ENCODE data around the gene MEGF10. TPM values are rescaled to one million over a fixed set of nuclear protein-coding genes. Genes with fewer than 3 reads are reported as not detected.

The MEGF10 gene
- total RNA-seq, 4 donors from 2014 or later = 1.1 to 3.4 (median 2.9) TPM

- Histone ChIP-seq H3K9me3 (no peaks in the 10 kb centered on the region), H3K4me3 (no peak overlapping the region), H3K27me3 (no peaks in the 10 kb centered on the region), H3K36me3 (no peaks in the 10 kb centered on the region), H3K4me1 (no peaks in the 10 kb centered on the region), H3K27ac (no peak overlapping the region)
- DNase-seq (ENCODE audit: low spot score in 2 of 2) = no peak
- 91% methylated on average over 2 of the region's 2 CpGs for WGBS
- TF ChIP-seq CTCF (IDR thresholded peaks at IDR 0.05) = no peak
- TF ChIP-seq POLR2AphosphoS5 (IDR thresholded peaks at IDR 0.05) = no peak
- TF ChIP-seq POLR2A (IDR thresholded peaks at IDR 0.05) = no peak
- TF ChIP-seq EP300 (IDR thresholded peaks at IDR 0.05) = no peak
These were observed 68.9 kb downstream of the MEGF10 start for GRCh38 chr5:127359502-127359901.

GRCh38 chr5:127363403-127363802, 72.8 kb downstream of the MEGF10 start:
- Histone ChIP-seq H3K9me3 (no peaks in the 10 kb centered on the region), H3K4me1 (peaks cover 8% of the 10 kb centered on the region), H3K36me3 (no peaks in the 10 kb centered on the region), H3K27ac (no peak overlapping the region), H3K27me3 (no peaks in the 10 kb centered on the region), H3K4me3 (no peak overlapping the region)
- no peak for DNase-seq (ENCODE audit: low spot score in 2 of 2)
- WGBS = 86% methylated on average over 4 of the region's 4 CpGs
- TF ChIP-seq EP300 (IDR thresholded peaks at IDR 0.05) (no peak), POLR2AphosphoS5 (IDR thresholded peaks at IDR 0.05) (no peak), CTCF (IDR thresholded peaks at IDR 0.05) (no peak), POLR2A (IDR thresholded peaks at IDR 0.05) (no peak)

- Histone ChIP-seq H3K36me3 (no peaks in the 10 kb centered on the region), H3K4me1 (peaks cover 8% of the 10 kb centered on the region), H3K27me3 (no peaks in the 10 kb centered on the region), H3K4me3 (no peak overlapping the region), H3K9me3 (no peaks in the 10 kb centered on the region), H3K27ac (no peak overlapping the region)
- 87% methylated on average over 1 of the region's 1 CpG for WGBS
- TF ChIP-seq EP300 (IDR thresholded peaks at IDR 0.05) (no peak), POLR2A (IDR thresholded peaks at IDR 0.05) (no peak), CTCF (IDR thresholded peaks at IDR 0.05) (no peak), POLR2AphosphoS5 (IDR thresholded peaks at IDR 0.05) (no peak)
- no peak for DNase-seq (ENCODE audit: low spot score in 2 of 2)
These were observed 76.4 kb downstream of the MEGF10 start for GRCh38 chr5:127367029-127367428.

- no peak overlapping the region for H3K27ac ChIP-seq
- 50% methylated on average over 1 of the region's 1 CpG for WGBS
- no peak for DNase-seq (ENCODE audit: low spot score in 2 of 2)
- H3K9me3 ChIP-seq = no peaks in the 10 kb centered on the region
- peaks cover 8% of the 10 kb centered on the region for H3K4me1 ChIP-seq
- H3K36me3 ChIP-seq = no peaks in the 10 kb centered on the region
- TF ChIP-seq POLR2A (IDR thresholded peaks at IDR 0.05) (no peak), CTCF (IDR thresholded peaks at IDR 0.05) (no peak)
- H3K4me3 ChIP-seq = no peak overlapping the region
- H3K27me3 ChIP-seq = no peaks in the 10 kb centered on the region
These were observed 77.4 kb downstream of the MEGF10 start for GRCh38 chr5:127367946-127368465.

GRCh38 chr5:127369796-127370195, 79.2 kb downstream of the MEGF10 start:
- WGBS = 69% methylated on average over 4 of the region's 4 CpGs

GRCh38 chr5:127370631-127371030, 80.0 kb downstream of the MEGF10 start:
- H3K27ac ChIP-seq = no peak overlapping the region
- no peak for TF ChIP-seq EP300 (IDR thresholded peaks at IDR 0.05)
- TF ChIP-seq POLR2A (IDR thresholded peaks at IDR 0.05) = no peak
- TF ChIP-seq POLR2AphosphoS5 (IDR thresholded peaks at IDR 0.05) = no peak
- no peak for TF ChIP-seq CTCF (IDR thresholded peaks at IDR 0.05)
- no peaks in the 10 kb centered on the region for H3K27me3 ChIP-seq
- H3K4me1 ChIP-seq = peaks cover 8% of the 10 kb centered on the region
- no peak overlapping the region for H3K4me3 ChIP-seq
- DNase-seq (ENCODE audit: low spot score in 2 of 2) = no peak
- no peaks in the 10 kb centered on the region for H3K36me3 ChIP-seq
- 76% methylated on average over 8 of the region's 8 CpGs for WGBS
- no peaks in the 10 kb centered on the region for H3K9me3 ChIP-seq

More at GRCh38 chr5:127369796-127370195, 79.2 kb downstream of the MEGF10 start:
- DNase-seq (ENCODE audit: low spot score in 2 of 2) = no peak
- no peak for TF ChIP-seq EP300 (IDR thresholded peaks at IDR 0.05)
- H3K4me1 ChIP-seq = peaks cover 8% of the 10 kb centered on the region
- H3K27ac ChIP-seq = no peak overlapping the region
- no peaks in the 10 kb centered on the region for H3K9me3 ChIP-seq
- no peaks in the 10 kb centered on the region for H3K27me3 ChIP-seq
- H3K36me3 ChIP-seq = no peaks in the 10 kb centered on the region
- no peak overlapping the region for H3K4me3 ChIP-seq
